ENCODE data around the gene DGKG. TPM values are rescaled to one million over a fixed set of nuclear protein-coding genes. Genes with fewer than 3 reads are reported as not detected.

DGKG gene
- polyA plus RNA-seq, 2 of the 4 experiments (the other 2 are of a cell fraction): 11.5 to 13.3 TPM

- ATAC-seq: no peak
- CTCF ChIA-PET: no interaction called here
- no peak overlapping the region for H3K4me3 ChIP-seq
- no peak for DNase-seq (ENCODE audit: low read depth in 1 of 2, low spot score in 1 of 2)
- no peaks in the 10 kb centered on the region for H3K9me3 ChIP-seq
- WGBS (ENCODE audit: missing lambda C conversion rate): 56% methylated on average over 6 of the region's 6 CpGs
- H3K27ac ChIP-seq: no peak overlapping the region
- TF ChIP-seq FOSB (CRISPR knock-in tag; IDR thresholded peaks at IDR 0.05): no peak
- peak overlapping the region; percentile 36; the same call in 2 of the 3 replicates for H3K4me2 ChIP-seq
- no peak for FAIRE-seq
- H3K4me1 ChIP-seq: peaks cover 9% of the 10 kb centered on the region; the same call in 2 of the 3 replicates
- POLR2A ChIA-PET: no interaction called here
Observed at GRCh38 chr3:186176373-186176990, 185.6 kb downstream of the DGKG start.

DNA sequence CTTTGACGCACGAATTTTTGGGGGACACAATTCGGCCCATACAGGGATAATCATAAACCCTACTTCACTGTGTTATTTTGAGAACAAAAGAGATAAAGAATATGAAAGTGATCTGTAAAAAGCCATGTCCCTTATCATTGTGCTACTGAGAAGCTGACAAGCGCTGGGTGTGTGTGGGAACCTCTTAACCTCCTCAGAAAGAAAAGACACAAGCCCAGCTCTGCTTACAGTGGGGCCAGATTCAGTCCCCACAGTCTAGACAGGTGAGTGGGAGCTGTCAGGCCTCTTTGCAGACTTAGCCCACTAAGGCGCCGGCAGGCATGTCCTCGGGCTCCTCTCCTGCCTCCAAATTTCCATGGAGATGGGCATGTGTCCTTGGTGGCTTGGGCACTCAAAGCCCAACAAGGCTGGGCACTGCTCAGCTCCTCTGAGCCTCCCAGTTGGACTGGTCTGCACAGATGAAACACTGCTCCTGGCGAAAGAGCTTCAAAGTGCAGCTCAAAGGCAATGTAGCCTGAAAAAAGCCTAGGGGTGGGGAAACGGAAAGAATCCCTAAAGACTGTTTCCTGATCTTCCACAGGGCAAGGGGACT lies 188.7 kb downstream of the DGKG start:
- CTCF ChIA-PET: interaction anchor here (1.3 kb wide), 1 partner anchor 444 kb away, joined by 3 read pairs; no protein-coding TSS in a partner anchor
- no peak for FAIRE-seq
- 96% methylated on average over 8 of the region's 9 CpGs for WGBS (ENCODE audit: missing lambda C conversion rate)

GRCh38 chr3:186172353-186172752 lies 189.7 kb downstream of the DGKG start:
- no peak for DNase-seq (ENCODE audit: low read depth in 1 of 2, low spot score in 1 of 2)
- Histone ChIP-seq H3K9me3 (no peaks in the 10 kb centered on the region), H3K4me3 (no peak overlapping the region), H3K4me1 (peaks cover 9% of the 10 kb centered on the region; the same call in 2 of the 3 replicates), H3K27ac (no peak overlapping the region), H3K4me2 (no peak overlapping the region)
- WGBS (ENCODE audit: missing lambda C conversion rate): 82% methylated on average over 2 of the region's 2 CpGs
- CTCF ChIA-PET: interaction anchor here (1.3 kb wide), 1 partner anchor 445 kb away, joined by 3 read pairs; no protein-coding TSS in a partner anchor
- no peak for ATAC-seq
- POLR2A ChIA-PET: no interaction called here
- TF ChIP-seq CBX8 (IDR thresholded peaks at IDR 0.05) (no peak), CHD4 (IDR thresholded peaks at IDR 0.05; ENCODE audit: borderline replicate concordance) (no peak), ZSCAN20 (CRISPR knock-in tag; IDR thresholded peaks at IDR 0.05) (no peak), POLR2A (IDR thresholded peaks at IDR 0.05; ENCODE audit: low read length) (no peak), NR3C1 (IDR thresholded peaks at IDR 0.05) (no peak), MAX (IDR thresholded peaks at IDR 0.05) (no peak), SMC3 (IDR thresholded peaks at IDR 0.05) (no peak), RFX5 (IDR thresholded peaks at IDR 0.05) (no peak), KDM1A (IDR thresholded peaks at IDR 0.05; ENCODE audit: low read depth) (no peak), MAFK (IDR thresholded peaks at IDR 0.05; ENCODE audit: partially characterized antibody) (no peak), GATA3 (IDR thresholded peaks at IDR 0.05; ENCODE audit: borderline replicate concordance) (no peak), NFE2L2 (conservative IDR thresholded peaks at IDR 0.05; ENCODE audit: low read length) (no peak), HOXB5 (CRISPR knock-in tag; IDR thresholded peaks at IDR 0.05) (no peak), BHLHE40 (IDR thresholded peaks at IDR 0.05; ENCODE audit: low read depth, low read length) (no peak), PHF8 (IDR thresholded peaks at IDR 0.05; ENCODE audit: borderline replicate concordance, low read depth) (no peak), JUN (IDR thresholded peaks at IDR 0.05) (no peak), CEBPB (IDR thresholded peaks at IDR 0.05) (no peak), CHD2 (IDR thresholded peaks at IDR 0.05; ENCODE audit: low read length, partially characterized antibody) (no peak)
- TF ChIP-seq, protein P1, sequence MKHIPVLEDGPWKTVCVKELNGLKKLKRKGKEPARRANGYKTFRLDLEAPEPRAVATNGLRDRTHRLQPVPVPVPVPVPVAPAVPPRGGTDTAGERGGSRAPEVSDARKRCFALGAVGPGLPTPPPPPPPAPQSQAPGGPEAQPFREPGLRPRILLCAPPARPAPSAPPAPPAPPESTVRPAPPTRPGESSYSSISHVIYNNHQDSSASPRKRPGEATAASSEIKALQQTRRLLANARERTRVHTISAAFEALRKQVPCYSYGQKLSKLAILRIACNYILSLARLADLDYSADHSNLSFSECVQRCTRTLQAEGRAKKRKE (CRISPR knock-in tag; IDR thresholded peaks at IDR 0.05; ENCODE audit: low read depth): no peak
- TF ChIP-seq, protein P2, sequence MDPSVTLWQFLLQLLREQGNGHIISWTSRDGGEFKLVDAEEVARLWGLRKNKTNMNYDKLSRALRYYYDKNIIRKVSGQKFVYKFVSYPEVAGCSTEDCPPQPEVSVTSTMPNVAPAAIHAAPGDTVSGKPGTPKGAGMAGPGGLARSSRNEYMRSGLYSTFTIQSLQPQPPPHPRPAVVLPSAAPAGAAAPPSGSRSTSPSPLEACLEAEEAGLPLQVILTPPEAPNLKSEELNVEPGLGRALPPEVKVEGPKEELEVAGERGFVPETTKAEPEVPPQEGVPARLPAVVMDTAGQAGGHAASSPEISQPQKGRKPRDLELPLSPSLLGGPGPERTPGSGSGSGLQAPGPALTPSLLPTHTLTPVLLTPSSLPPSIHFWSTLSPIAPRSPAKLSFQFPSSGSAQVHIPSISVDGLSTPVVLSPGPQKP (IDR thresholded peaks at IDR 0.05; ENCODE audit: low read depth, low read length): no peak
- no peak for FAIRE-seq

More for the DNA sequence above, 188.7 kb downstream of the DGKG start:
- no peaks in the 10 kb centered on the region for H3K9me3 ChIP-seq
- H3K4me3 ChIP-seq: no peak overlapping the region
- TF ChIP-seq POLR2AphosphoS2 (conservative IDR thresholded peaks at IDR 0.05; ENCODE audit: low read length) (no peak), EHMT2 (IDR thresholded peaks at IDR 0.05; ENCODE audit: low read depth) (no peak), BCL3 (IDR thresholded peaks at IDR 0.05) (no peak), ZSCAN20 (CRISPR knock-in tag; IDR thresholded peaks at IDR 0.05) (no peak), KDM1A (IDR thresholded peaks at IDR 0.05; ENCODE audit: low read depth) (no peak), RFX5 (IDR thresholded peaks at IDR 0.05) (no peak), CHD2 (IDR thresholded peaks at IDR 0.05; ENCODE audit: low read length, partially characterized antibody) (no peak)
- TF ChIP-seq, protein P2 (IDR thresholded peaks at IDR 0.05; ENCODE audit: low read depth, low read length): no peak
- H3K27ac ChIP-seq: no peak overlapping the region
- ATAC-seq (no peak), DNase-seq (ENCODE audit: low read depth in 1 of 2, low spot score in 1 of 2) (no peak)
- no peak overlapping the region for H3K4me2 ChIP-seq
- POLR2A ChIA-PET: no interaction called here
- H3K4me1 ChIP-seq: peaks cover 9% of the 10 kb centered on the region; the same call in 2 of the 3 replicates

All from A549 (cell line).